ENCODE results near the gene PYGB. TPM values are rescaled to one million over a fixed set of nuclear protein-coding genes. Genes with fewer than 3 reads are reported as not detected.
A peak's percentile ranks its signal among the peaks of the same experiment; 100 is the strongest.

PYGB gene
- total and polyA plus RNA-seq, 4 experiments from 2014 or later: 28.3 to 35.6 (median 34.2) TPM

- peaks cover 0 to 5% (median 3%) of the 10 kb centered on the region in 8 donors for H3K9me3 Mint-ChIP-seq
- H3K36me3 ChIP-seq (ENCODE audit: insufficient read depth, low read length): no peaks in the 10 kb centered on the region
- no peak overlapping the region for H3K4me3 ChIP-seq (ENCODE audit: low read length in 2 of 2)
- intact Hi-C loops (cut with micrococcal nuclease): no loop called here
- no peaks in the 10 kb centered on the region for H3K27me3 ChIP-seq (ENCODE audit: insufficient read depth, low read length)
- no peaks in the 10 kb centered on the region for H3K9me3 ChIP-seq (ENCODE audit: control insufficient read depth in 1 of 2, low read length in 2 of 2)
- H3K4me3 Mint-ChIP-seq: no peak overlapping the region
- H3K27ac ChIP-seq (ENCODE audit: low read depth, low read length): no peak overlapping the region
- DNase-seq: no peak
- peaks cover 2% of the 10 kb centered on the region for H3K4me1 ChIP-seq (ENCODE audit: insufficient read depth, low read length)
- no peaks in the 10 kb centered on the region for H3K27me3 Mint-ChIP-seq
- H3K27ac Mint-ChIP-seq: no peak overlapping the region
- POLR2A ChIA-PET (ENCODE audit: partially characterized antibody): no interaction called here
- peaks cover 26 to 27% of the 10 kb centered on the region in 2 donors for H3K36me3 Mint-ChIP-seq
- peaks cover 5 to 25% (median 9%) of the 10 kb centered on the region in 4 donors for H3K4me1 Mint-ChIP-seq
- CTCF ChIA-PET (ENCODE audit: partially characterized antibody): interaction anchor here (0.9 kb wide), 1 partner anchor 62 kb away, joined by 6 read pairs; no protein-coding TSS in a partner anchor
Measured at GRCh38 chr20:25336561-25337422, 88.9 kb downstream of the PYGB start.

GRCh38 chr20:25338112-25339023 is 90.5 kb downstream of the PYGB start:
- no peak for DNase-seq
- ChIA-PET POLR2A (ENCODE audit: partially characterized antibody) (no interaction called here), CTCF (ENCODE audit: partially characterized antibody) (no interaction called here)
- Histone ChIP-seq H3K27ac (ENCODE audit: low read depth, low read length) (no peak overlapping the region), H3K27me3 (ENCODE audit: insufficient read depth, low read length) (no peaks in the 10 kb centered on the region), H3K36me3 (ENCODE audit: insufficient read depth, low read length) (no peaks in the 10 kb centered on the region), H3K9me3 (ENCODE audit: control insufficient read depth in 1 of 2, low read length in 2 of 2) (no peaks in the 10 kb centered on the region), H3K4me3 (ENCODE audit: low read length in 2 of 2) (no peak overlapping the region), H3K4me1 (ENCODE audit: insufficient read depth, low read length) (peaks cover 6% of the 10 kb centered on the region)
- Mint-ChIP-seq H3K9me3 (peaks cover 0 to 5% (median 3%) of the 10 kb centered on the region in 8 donors), H3K36me3 (peaks cover 26 to 28% of the 10 kb centered on the region in 2 donors), H3K27me3 (no peaks in the 10 kb centered on the region), H3K4me3 (peak overlapping the region in 1 of 8 donors; percentile 2), H3K27ac (peak overlapping the region in 3 of 7 donors; percentile 23 to 79 (median 63)), H3K4me1 (peaks cover 5 to 32% (median 9%) of the 10 kb centered on the region in 4 donors)
- intact Hi-C loops (cut with micrococcal nuclease): no loop called here

GRCh38 chr20:25339608-25340007 is 91.7 kb downstream of the PYGB start:
- no peak overlapping the region for H3K27ac ChIP-seq (ENCODE audit: low read depth, low read length)
- peaks cover 0 to 3% (median 0%) of the 10 kb centered on the region in 8 donors for H3K9me3 Mint-ChIP-seq
- H3K27me3 ChIP-seq (ENCODE audit: insufficient read depth, low read length): no peaks in the 10 kb centered on the region
- no peak overlapping the region for H3K4me3 Mint-ChIP-seq
- peaks cover 26 to 28% of the 10 kb centered on the region in 2 donors for H3K36me3 Mint-ChIP-seq
- H3K4me1 ChIP-seq (ENCODE audit: insufficient read depth, low read length): peaks cover 11% of the 10 kb centered on the region
- H3K9me3 ChIP-seq (ENCODE audit: control insufficient read depth in 1 of 2, low read length in 2 of 2): no peaks in the 10 kb centered on the region
- no peak for DNase-seq
- H3K27ac Mint-ChIP-seq: no peak overlapping the region
- ChIA-PET POLR2A (ENCODE audit: partially characterized antibody) (no interaction called here), CTCF (ENCODE audit: partially characterized antibody) (no interaction called here)
- H3K36me3 ChIP-seq (ENCODE audit: insufficient read depth, low read length): no peaks in the 10 kb centered on the region
- no peaks in the 10 kb centered on the region for H3K27me3 Mint-ChIP-seq
- H3K4me3 ChIP-seq (ENCODE audit: low read length in 2 of 2): no peak overlapping the region
- intact Hi-C loops (cut with micrococcal nuclease): no loop called here
- peaks cover 15 to 43% (median 18%) of the 10 kb centered on the region in 4 donors for H3K4me1 Mint-ChIP-seq

GRCh38 chr20:25340380-25340779 is 92.5 kb downstream of the PYGB start:
- H3K27me3 Mint-ChIP-seq: no peaks in the 10 kb centered on the region
- Histone ChIP-seq H3K27me3 (ENCODE audit: insufficient read depth, low read length) (no peaks in the 10 kb centered on the region), H3K9me3 (ENCODE audit: control insufficient read depth in 1 of 2, low read length in 2 of 2) (no peaks in the 10 kb centered on the region), H3K4me1 (ENCODE audit: insufficient read depth, low read length) (peaks cover 11% of the 10 kb centered on the region), H3K27ac (ENCODE audit: low read depth, low read length) (no peak overlapping the region), H3K36me3 (ENCODE audit: insufficient read depth, low read length) (no peaks in the 10 kb centered on the region), H3K4me3 (ENCODE audit: low read length in 2 of 2) (no peak overlapping the region)
- H3K36me3 Mint-ChIP-seq: peaks cover 27 to 30% of the 10 kb centered on the region in 2 donors
- no peak overlapping the region for H3K4me3 Mint-ChIP-seq
- H3K27ac Mint-ChIP-seq: peak overlapping the region in 2 of 7 donors; percentile 13 to 22
- no peak for DNase-seq
- intact Hi-C loops (cut with micrococcal nuclease): no loop called here
- peaks cover 19 to 46% (median 21%) of the 10 kb centered on the region in 4 donors for H3K4me1 Mint-ChIP-seq
- POLR2A ChIA-PET (ENCODE audit: partially characterized antibody): no interaction called here
- peaks cover 0 to 3% (median 0%) of the 10 kb centered on the region in 8 donors for H3K9me3 Mint-ChIP-seq
- CTCF ChIA-PET (ENCODE audit: partially characterized antibody): no interaction called here

GRCh38 chr20:25341716-25342680 is 94.1 kb downstream of the PYGB start:
- H3K4me3 ChIP-seq (ENCODE audit: low read length in 2 of 2): no peak overlapping the region
- H3K27ac ChIP-seq (ENCODE audit: low read depth, low read length): no peak overlapping the region
- POLR2A ChIA-PET (ENCODE audit: partially characterized antibody): no interaction called here
- Mint-ChIP-seq H3K4me3 (no peak overlapping the region), H3K27me3 (no peaks in the 10 kb centered on the region), H3K36me3 (peaks cover 23 to 25% of the 10 kb centered on the region in 2 donors), H3K4me1 (peaks cover 29 to 55% (median 31%) of the 10 kb centered on the region in 4 donors), H3K27ac (peak overlapping the region in 1 of 7 donors; percentile 18), H3K9me3 (no peaks in the 10 kb centered on the region)
- CTCF ChIA-PET (ENCODE audit: partially characterized antibody): no interaction called here
- no peaks in the 10 kb centered on the region for H3K36me3 ChIP-seq (ENCODE audit: insufficient read depth, low read length)
- H3K27me3 ChIP-seq (ENCODE audit: insufficient read depth, low read length): no peaks in the 10 kb centered on the region
- H3K9me3 ChIP-seq (ENCODE audit: control insufficient read depth in 1 of 2, low read length in 2 of 2): no peaks in the 10 kb centered on the region
- peaks cover 24% of the 10 kb centered on the region for H3K4me1 ChIP-seq (ENCODE audit: insufficient read depth, low read length)
- DNase-seq: no peak
- intact Hi-C loops (cut with micrococcal nuclease): no loop called here

GRCh38 chr20:25344634-25345033 is 96.7 kb downstream of the PYGB start:
- Mint-ChIP-seq H3K4me3 (no peak overlapping the region), H3K27ac (no peak overlapping the region), H3K9me3 (no peaks in the 10 kb centered on the region), H3K4me1 (peaks cover 28 to 50% (median 33%) of the 10 kb centered on the region in 4 donors), H3K27me3 (no peaks in the 10 kb centered on the region), H3K36me3 (peaks cover 4 to 5% of the 10 kb centered on the region in 2 donors)
- Histone ChIP-seq H3K27me3 (ENCODE audit: insufficient read depth, low read length) (no peaks in the 10 kb centered on the region), H3K4me1 (ENCODE audit: insufficient read depth, low read length) (peaks cover 24% of the 10 kb centered on the region), H3K36me3 (ENCODE audit: insufficient read depth, low read length) (no peaks in the 10 kb centered on the region), H3K9me3 (ENCODE audit: control insufficient read depth in 1 of 2, low read length in 2 of 2) (no peaks in the 10 kb centered on the region), H3K27ac (ENCODE audit: low read depth, low read length) (no peak overlapping the region), H3K4me3 (ENCODE audit: low read length in 2 of 2) (no peak overlapping the region)
- intact Hi-C loops (cut with micrococcal nuclease): no loop called here
- CTCF ChIA-PET (ENCODE audit: partially characterized antibody): no interaction called here
- no peak for DNase-seq
- POLR2A ChIA-PET (ENCODE audit: partially characterized antibody): no interaction called here

Data from CD4-positive, alpha-beta memory T cell (primary cell).